ENCODE data around the gene SPATA31D1.

GRCh38 chr9:82022121-82022520 lies 33.5 kb downstream of the SPATA31D1 start:
- TF ChIP-seq, protein P1, sequence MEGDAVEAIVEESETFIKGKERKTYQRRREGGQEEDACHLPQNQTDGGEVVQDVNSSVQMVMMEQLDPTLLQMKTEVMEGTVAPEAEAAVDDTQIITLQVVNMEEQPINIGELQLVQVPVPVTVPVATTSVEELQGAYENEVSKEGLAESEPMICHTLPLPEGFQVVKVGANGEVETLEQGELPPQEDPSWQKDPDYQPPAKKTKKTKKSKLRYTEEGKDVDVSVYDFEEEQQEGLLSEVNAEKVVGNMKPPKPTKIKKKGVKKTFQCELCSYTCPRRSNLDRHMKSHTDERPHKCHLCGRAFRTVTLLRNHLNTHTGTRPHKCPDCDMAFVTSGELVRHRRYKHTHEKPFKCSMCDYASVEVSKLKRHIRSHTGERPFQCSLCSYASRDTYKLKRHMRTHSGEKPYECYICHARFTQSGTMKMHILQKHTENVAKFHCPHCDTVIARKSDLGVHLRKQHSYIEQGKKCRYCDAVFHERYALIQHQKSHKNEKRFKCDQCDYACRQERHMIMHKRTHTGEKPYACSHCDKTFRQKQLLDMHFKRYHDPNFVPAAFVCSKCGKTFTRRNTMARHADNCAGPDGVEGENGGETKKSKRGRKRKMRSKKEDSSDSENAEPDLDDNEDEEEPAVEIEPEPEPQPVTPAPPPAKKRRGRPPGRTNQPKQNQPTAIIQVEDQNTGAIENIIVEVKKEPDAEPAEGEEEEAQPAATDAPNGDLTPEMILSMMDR (IDR thresholded peaks at IDR 0.05; ENCODE audit: low read depth, low read length, poor library complexity, severe bottlenecking) = no peak
- TF ChIP-seq EZH2phosphoT487 (IDR thresholded peaks at IDR 0.05; ENCODE audit: borderline replicate concordance, low read length) = no peak
